Left lung (tissue), 10 donors: ENCODE data around the gene AK9. TPM values are rescaled to one million over a fixed set of nuclear protein-coding genes. Genes with fewer than 3 reads are reported as not detected.

ENCODE experiments used
- ATAC-seq: fragments of 200-7000 bp; cut with Tn5 transposase; one replicate; pipeline ENCODE4 v1.9.1; 2020; ENCODE audit warnings: moderate library complexity
- DNase-seq, 4 donors: peaks; one replicate each; pipeline ENCODE4 v3.0.0-alpha.2; 2013 to 2020
- H3K27ac ChIP-seq, 2 donors: fragments of 200-600 bp; sonication (generic) in 1 of 2; one replicate each; pipeline versions ENCODE4 v1.5.0 to v1.8.0; 2020 to 2021
- H3K27me3 ChIP-seq, 2 donors: fragments of 200-600 bp; sonication (generic) in 1 of 2; one replicate each; pipeline versions ENCODE4 v1.5.0 to v1.8.0; 2020 to 2021
- H3K36me3 ChIP-seq, 2 donors: fragments of 200-600 bp; sonication (generic) in 1 of 2; one replicate each; pipeline versions ENCODE4 v1.5.0 to v1.8.0; 2020 to 2021
- H3K4me1 ChIP-seq, 2 donors: fragments of 200-600 bp; one replicate each; pipeline ENCODE4 v1.8.0; 2021
- H3K4me3 ChIP-seq, 2 donors: fragments of 200-600 bp; sonication (generic) in 1 of 2; one replicate each; pipeline versions ENCODE4 v1.5.0 to v1.8.0; 2020 to 2021; ENCODE audit warnings: mild to moderate bottlenecking in 1 of 2
- H3K9me3 ChIP-seq, 2 donors: fragments of 200-600 bp; sonication (generic) in 1 of 2; one replicate each; pipeline versions ENCODE4 v1.5.0 to v1.8.0; 2020 to 2021
- intact Hi-C, 2 donors: fragments of 100-400 bp; cut with DNase I; formaldehyde crosslinking; loops; one replicate each; pipeline versions ENCODE4 v1.11.2 to v1.14.2; 2022
- polyA plus RNA-seq, 6 donors: library from polyadenylated mRNA; unstranded; fragments of 120-200 nt; gene quantifications; one replicate each; pipeline ENCODE4 v1.2.1, GENCODE V29; 2013; ENCODE audit not compliant: insufficient read length in 6 of 6
- total RNA-seq, 2 donors: library from RNA; stranded (reverse); fragmentation: NEBNext Ultra II Directional; extraction: Animal tissue kit (Norgen Biotek cat#: 25700); gene quantifications; one replicate each; pipeline ENCODE4 v1.2.1, GENCODE V29; 2021
- TF ChIP-seq, protein P1 (sequence below), 2 donors: fragments of 200-600 bp; sonication (generic) in 1 of 2; IDR thresholded peaks; one replicate each; pipeline versions ENCODE4 v1.5.0 to v1.8.0; 2021; ENCODE audit warnings: antibody characterized with exemption in 2 of 2
- donor health status: DM: no; HTN: yes; CAD: no.
- donor health status: DM: no; HTN: no; CAD: no.

Gene AK9
- total and polyA plus RNA-seq, 8 donors = 4.6 to 18.1 (median 13.3) TPM

DNA sequence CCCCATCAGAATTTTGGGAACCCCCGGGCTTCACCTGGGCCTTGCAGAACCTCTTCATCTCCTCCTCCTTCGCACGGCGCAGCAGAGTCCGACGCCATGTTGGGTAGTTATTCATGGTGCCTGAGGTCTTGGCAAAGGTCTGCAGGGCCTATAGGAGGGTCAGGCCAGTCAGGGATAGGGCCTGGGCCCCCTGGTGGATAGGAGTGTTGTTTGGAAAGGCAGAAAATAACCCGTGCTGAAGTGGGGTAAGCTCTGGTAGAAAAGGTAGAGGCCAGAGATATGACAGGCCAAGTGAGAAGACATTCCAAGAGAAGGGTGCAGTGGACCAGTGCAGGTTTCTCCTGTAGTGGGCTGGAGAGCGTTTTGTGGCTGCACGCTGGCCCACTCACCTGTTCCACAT, 245.6 kb downstream of the AK9 start:
- H3K4me3 ChIP-seq = no peak overlapping the region
- intact Hi-C loops = no loop called here
- ATAC-seq (no peak), DNase-seq (no peak)
- TF ChIP-seq, protein P1, sequence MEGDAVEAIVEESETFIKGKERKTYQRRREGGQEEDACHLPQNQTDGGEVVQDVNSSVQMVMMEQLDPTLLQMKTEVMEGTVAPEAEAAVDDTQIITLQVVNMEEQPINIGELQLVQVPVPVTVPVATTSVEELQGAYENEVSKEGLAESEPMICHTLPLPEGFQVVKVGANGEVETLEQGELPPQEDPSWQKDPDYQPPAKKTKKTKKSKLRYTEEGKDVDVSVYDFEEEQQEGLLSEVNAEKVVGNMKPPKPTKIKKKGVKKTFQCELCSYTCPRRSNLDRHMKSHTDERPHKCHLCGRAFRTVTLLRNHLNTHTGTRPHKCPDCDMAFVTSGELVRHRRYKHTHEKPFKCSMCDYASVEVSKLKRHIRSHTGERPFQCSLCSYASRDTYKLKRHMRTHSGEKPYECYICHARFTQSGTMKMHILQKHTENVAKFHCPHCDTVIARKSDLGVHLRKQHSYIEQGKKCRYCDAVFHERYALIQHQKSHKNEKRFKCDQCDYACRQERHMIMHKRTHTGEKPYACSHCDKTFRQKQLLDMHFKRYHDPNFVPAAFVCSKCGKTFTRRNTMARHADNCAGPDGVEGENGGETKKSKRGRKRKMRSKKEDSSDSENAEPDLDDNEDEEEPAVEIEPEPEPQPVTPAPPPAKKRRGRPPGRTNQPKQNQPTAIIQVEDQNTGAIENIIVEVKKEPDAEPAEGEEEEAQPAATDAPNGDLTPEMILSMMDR (IDR thresholded peaks at IDR 0.05) = no peak
- no peak overlapping the region for H3K27ac ChIP-seq
- H3K36me3 ChIP-seq = peaks cover 0 to 71% of the 10 kb centered on the region in 2 donors
- H3K4me1 ChIP-seq = peaks cover 8 to 23% of the 10 kb centered on the region in 2 donors
- no peaks in the 10 kb centered on the region for H3K27me3 ChIP-seq
- no peaks in the 10 kb centered on the region for H3K9me3 ChIP-seq

DNA sequence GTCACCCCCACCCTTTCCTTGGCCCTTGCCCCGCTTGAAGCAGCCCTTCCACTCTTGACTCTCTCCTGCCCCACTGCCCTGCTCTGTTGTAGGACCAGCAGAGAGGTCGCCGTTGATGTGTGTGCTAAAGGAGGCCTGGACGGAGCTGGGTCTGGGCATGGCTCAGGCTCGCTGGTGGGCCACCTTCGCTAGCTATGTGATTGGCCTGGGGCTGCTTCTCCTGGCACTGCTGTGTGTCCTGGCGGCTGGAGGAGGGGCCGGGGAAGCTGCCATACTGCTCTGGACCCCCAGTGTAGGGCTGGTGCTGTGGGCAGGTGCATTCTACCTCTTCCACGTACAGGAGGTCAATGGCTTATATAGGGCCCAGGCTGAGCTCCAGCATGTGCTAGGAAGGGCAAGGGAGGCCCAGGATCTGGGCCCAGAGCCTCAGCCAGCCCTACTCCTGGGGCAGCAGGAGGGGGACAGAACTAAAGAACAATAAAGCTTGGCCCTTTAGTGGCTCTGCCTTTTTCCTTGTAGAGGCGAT, 247.5 kb downstream of the AK9 start:
- ATAC-seq (no peak), DNase-seq (no peak)
- Histone ChIP-seq H3K27ac (no peak overlapping the region), H3K27me3 (no peaks in the 10 kb centered on the region), H3K9me3 (no peaks in the 10 kb centered on the region), H3K4me3 (no peak overlapping the region), H3K4me1 (peaks cover 12 to 26% of the 10 kb centered on the region in 2 donors), H3K36me3 (peaks cover 0 to 59% of the 10 kb centered on the region in 2 donors)
- intact Hi-C loops = no loop called here
- TF ChIP-seq, protein P1 (IDR thresholded peaks at IDR 0.05) = no peak

Other genes starting within 250 kb of the AK9 start
- 10 to 100 TPM; 60.7 to 70.9 TPM for gene MICAL1, start 235.4 kb downstream of the AK9 start, total RNA-seq
- 10 to 100 TPM; 55.7 to 67.5 (median 59.6) TPM for gene MICAL1, start 235.4 kb downstream of the AK9 start, polyA plus RNA-seq
- 1 to 10 TPM; 7.3 to 7.7 TPM for gene ZBTB24, start 208.0 kb downstream of the AK9 start, total RNA-seq
- gene ZBTB24, start 208.0 kb downstream of the AK9 start, polyA plus RNA-seq = 10 to 100 TPM; 12.3 to 14.5 (median 13.9) TPM
- 10 to 100 TPM; 18.9 to 24.5 TPM for gene FIG4, start 94 bp upstream of the AK9 start, total RNA-seq
- gene FIG4, start 94 bp upstream of the AK9 start, polyA plus RNA-seq = 10 to 100 TPM; 18.0 to 24.5 (median 19.0) TPM